DOHH2 (cell line): ENCODE data around the gene RCHY1.

Experiments
- CTCF ChIP-seq: fragments of 200-600 bp; sonication (generic); IDR thresholded peaks from one replicate; pipeline ENCODE4 v1.5.1; 2014; ENCODE audit warnings: antibody characterized with exemption, mild to moderate bottlenecking, low read depth, low read length; ENCODE audit not compliant: poor library complexity, severe bottlenecking
- EZH2phosphoT487 ChIP-seq: fragments of 200-600 bp; sonication (generic); IDR thresholded peaks from 2 replicates; pipeline ENCODE4 v1.6.1; 2017; ENCODE audit warnings: borderline replicate concordance, mild to moderate bottlenecking, antibody characterized with exemption, low read length, moderate library complexity, mixed read lengths

GRCh38 chr4:75495476-75495875 is 18.7 kb downstream of the RCHY1 start:
- TF ChIP-seq CTCF (no peak), EZH2phosphoT487 (no peak)
